ENCODE measurements around the gene ANGEL2.

DNA sequence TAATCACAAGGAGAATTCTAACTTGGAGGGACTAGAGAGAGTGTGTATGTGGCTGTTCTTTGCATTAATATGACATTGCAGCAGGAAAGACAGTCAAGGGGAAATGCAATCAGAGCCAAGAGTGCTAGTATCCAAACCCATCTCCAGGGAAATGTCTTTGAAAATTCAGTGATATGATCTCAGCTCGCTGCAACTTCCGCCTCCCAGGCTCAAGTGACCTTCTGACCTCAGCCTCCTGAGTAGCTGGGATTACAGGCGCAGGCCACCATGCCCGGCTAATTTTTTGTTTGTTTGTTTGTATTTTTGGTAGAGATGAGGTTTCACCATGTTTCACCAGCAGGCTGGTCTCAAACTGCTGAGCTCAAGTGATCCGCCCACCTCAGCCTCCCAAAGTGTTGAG, 49.1 kb downstream of the ANGEL2 start:
- TF ChIP-seq EZH2 (IDR thresholded peaks at IDR 0.05; ENCODE audit: borderline replicate concordance, low read length): no peak
- TF ChIP-seq, protein P1, sequence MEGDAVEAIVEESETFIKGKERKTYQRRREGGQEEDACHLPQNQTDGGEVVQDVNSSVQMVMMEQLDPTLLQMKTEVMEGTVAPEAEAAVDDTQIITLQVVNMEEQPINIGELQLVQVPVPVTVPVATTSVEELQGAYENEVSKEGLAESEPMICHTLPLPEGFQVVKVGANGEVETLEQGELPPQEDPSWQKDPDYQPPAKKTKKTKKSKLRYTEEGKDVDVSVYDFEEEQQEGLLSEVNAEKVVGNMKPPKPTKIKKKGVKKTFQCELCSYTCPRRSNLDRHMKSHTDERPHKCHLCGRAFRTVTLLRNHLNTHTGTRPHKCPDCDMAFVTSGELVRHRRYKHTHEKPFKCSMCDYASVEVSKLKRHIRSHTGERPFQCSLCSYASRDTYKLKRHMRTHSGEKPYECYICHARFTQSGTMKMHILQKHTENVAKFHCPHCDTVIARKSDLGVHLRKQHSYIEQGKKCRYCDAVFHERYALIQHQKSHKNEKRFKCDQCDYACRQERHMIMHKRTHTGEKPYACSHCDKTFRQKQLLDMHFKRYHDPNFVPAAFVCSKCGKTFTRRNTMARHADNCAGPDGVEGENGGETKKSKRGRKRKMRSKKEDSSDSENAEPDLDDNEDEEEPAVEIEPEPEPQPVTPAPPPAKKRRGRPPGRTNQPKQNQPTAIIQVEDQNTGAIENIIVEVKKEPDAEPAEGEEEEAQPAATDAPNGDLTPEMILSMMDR (conservative IDR thresholded peaks at IDR 0.05 in 1 of 2, IDR thresholded peaks at IDR 0.05 in 1 of 2; ENCODE audit: extremely low read depth in 1 of 2, insufficient read depth in 1 of 2, low read depth in 1 of 2, low read length in 2 of 2): no peak

Measured in mammary epithelial cell (primary cell).